Occipital lobe (tissue), 2 donors: Measurements from ENCODE around the gene OR52M1. TPM values are rescaled to one million over a fixed set of nuclear protein-coding genes. Genes with fewer than 3 reads are reported as not detected.

Source experiments
- DNase-seq: peaks from one replicate; lab custom pipeline; 2025; lab: John Stamatoyannopoulos, UW
- total RNA-seq: library from RNA; depleted of rRNA; stranded (reverse); fragments of >200 nt; gene quantifications from one replicate; pipeline ENCODE4 v1.2.3, GENCODE V29; 2014

The OR52M1 gene
- total RNA-seq, 1 donor from 2014 or later: not detected

- no peak for DNase-seq
Observed at GRCh38 chr11:4569075-4569474, 24.1 kb downstream of the OR52M1 start.

GRCh38 chr11:4576880-4577279 lies 31.9 kb downstream of the OR52M1 start:
- no peak for DNase-seq

- no peak for DNase-seq
Observed at GRCh38 chr11:4577761-4578160, 32.8 kb downstream of the OR52M1 start.

GRCh38 chr11:4578624-4579023 lies 33.6 kb downstream of the OR52M1 start:
- no peak for DNase-seq

GRCh38 chr11:4580124-4580523 lies 35.1 kb downstream of the OR52M1 start:
- no peak for DNase-seq

- DNase-seq: no peak
Observed at GRCh38 chr11:4581443-4581842, 36.5 kb downstream of the OR52M1 start, which contains the start of gene OR52I2. Gene OR52I2, plus strand, starts transcription at chr11:4581743.

- DNase-seq: no peak
Observed at GRCh38 chr11:4589017-4589416, 44.0 kb downstream of the OR52M1 start.

GRCh38 chr11:4593739-4594138 lies 48.7 kb downstream of the OR52M1 start, which contains the start of gene OR52I1:
Gene OR52I1, plus strand, starts transcription at chr11:4594039. Its CDS starts 0 bp downstream, at chr11:4594039.
- no peak for DNase-seq

Other genes starting within 250 kb of the OR52M1 start
- gene OR52B4, start 176.8 kb upstream of the OR52M1 start, total RNA-seq: not detected
- 6.6 TPM for gene TRIM21, start 151.5 kb upstream of the OR52M1 start, total RNA-seq
- gene OR52K2, start 95.9 kb upstream of the OR52M1 start, total RNA-seq: not detected
- not detected for gene OR52K1, start 62.5 kb upstream of the OR52M1 start, total RNA-seq
- gene OR52I2, start 36.6 kb downstream of the OR52M1 start, total RNA-seq: not detected
- gene OR52I1, start 48.8 kb downstream of the OR52M1 start, total RNA-seq: not detected
- gene TRIM68, start 63.0 kb downstream of the OR52M1 start, total RNA-seq: 10.8 TPM
- gene OR51D1, start 92.3 kb downstream of the OR52M1 start, total RNA-seq: not detected
- 0.16 TPM for gene OR51E1, start 98.8 kb downstream of the OR52M1 start, total RNA-seq
- not detected for gene OR51E2, start 152.7 kb downstream of the OR52M1 start, total RNA-seq
- gene MMP26, start 159.6 kb downstream of the OR52M1 start, total RNA-seq: not detected
- gene OR51F1, start 224.7 kb downstream of the OR52M1 start, total RNA-seq: not detected